CD4-positive, alpha-beta T cell treated with Interleukin-1 beta for 1 hour (primary cell): Measurements from ENCODE around the gene SLC2A4RG.

ENCODE experiments used
- DNase-seq, 2 donors: peaks; one replicate each; pipeline ENCODE4 v3.0.0-alpha.2; 2020 to 2022

SLC2A4RG gene

DNA sequence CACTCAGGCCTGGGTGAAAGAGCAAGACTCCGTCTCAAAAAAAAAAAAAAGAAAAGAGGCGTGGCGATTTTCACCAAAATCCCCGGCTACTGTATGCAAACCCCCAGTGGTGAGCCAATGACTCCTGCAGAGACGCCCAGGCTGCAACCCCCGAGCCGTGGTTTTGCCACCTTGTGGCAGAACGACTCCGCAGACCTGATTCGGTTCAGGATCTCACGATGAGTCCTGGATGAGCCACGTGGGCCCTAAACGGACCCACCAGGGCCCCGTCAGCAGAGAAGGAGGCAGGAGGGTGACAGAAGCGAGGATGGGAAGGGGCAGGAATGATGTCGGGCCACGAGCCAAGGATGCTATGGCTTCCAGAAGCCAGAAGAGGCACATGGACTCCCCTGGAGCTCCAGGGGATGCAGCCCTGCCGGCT lies 42.5 kb downstream of the SLC2A4RG start:
- DNase-seq = peak; percentile 84

- no peak for DNase-seq
These were observed 43.0 kb downstream of the SLC2A4RG start for GRCh38 chr20:63782521-63782971.

- DNase-seq = no peak
These were observed 44.4 kb downstream of the SLC2A4RG start for GRCh38 chr20:63783970-63784369.

- no peak for DNase-seq
These were observed 46.1 kb downstream of the SLC2A4RG start for GRCh38 chr20:63785691-63786131.

DNA sequence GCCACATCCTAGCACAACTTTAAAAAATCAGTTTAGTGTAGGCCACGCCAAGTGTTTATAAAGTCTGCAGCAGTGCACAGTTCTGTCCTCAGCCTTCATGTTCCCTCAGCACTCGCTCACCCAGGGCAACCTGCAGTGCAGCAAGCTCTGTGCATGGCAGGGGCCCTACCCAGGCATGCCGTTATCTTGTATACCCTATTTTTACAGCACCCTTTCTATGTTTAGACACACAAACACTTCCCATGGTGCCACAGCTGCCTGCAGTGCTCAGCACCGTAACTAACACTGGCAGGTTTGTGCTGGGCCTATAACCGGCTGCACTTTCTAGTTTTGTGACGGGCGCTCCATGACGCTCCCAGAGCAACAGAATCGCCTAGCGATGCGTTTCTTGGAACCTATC lies 47.7 kb downstream of the SLC2A4RG start:
- DNase-seq = no peak

DNA sequence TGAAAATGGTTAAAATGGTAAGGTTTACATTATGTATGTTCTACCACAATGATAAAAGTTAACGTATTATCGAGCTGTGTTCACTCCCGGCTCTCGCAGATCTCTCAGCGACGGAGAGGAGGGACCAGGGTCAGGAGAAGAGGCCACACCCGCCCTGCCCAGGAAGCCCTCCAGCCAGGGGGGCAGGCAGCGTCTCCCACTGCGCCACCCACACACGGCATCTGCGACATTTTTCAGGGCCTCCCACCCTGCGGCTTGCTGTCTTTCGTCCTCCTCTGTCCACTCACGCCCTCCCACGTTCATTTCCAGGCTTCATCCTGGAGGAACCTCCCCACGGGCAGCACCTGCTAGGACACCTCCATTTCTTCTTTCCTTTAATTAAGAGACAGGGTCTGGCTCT lies 48.2 kb downstream of the SLC2A4RG start:
- no peak for DNase-seq

- DNase-seq = no peak
These were observed 50.4 kb downstream of the SLC2A4RG start for GRCh38 chr20:63789836-63790571.

DNA sequence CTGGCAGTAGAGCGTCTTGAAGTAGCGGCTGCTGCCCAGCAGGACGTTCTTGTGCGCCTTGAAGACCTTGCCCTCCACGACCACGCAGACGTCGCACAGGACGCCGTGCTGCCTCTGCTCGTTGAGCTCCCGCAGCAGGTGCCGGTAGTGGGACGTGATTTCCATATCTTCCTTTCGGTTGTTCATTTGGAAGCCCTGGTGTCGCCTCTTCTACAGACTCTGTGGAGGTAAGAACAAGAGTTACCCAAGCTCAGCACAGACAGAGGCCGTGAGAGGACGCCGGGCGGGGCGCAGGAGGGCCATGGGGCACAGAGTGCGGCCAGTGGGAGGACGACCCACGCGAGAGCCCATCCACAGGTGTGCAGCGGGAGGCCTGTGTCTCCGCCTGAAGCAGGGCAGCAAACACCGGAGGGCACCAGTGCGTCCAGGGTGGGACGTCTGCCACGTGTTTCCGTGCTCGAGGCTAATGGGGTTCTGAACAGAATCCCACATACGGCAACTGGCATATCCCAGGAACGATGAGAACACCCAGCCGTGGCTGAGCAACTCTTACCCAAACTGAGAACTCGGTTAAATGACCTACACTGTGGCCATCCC lies 51.1 kb downstream of the SLC2A4RG start:
- DNase-seq = no peak

- no peak for DNase-seq
These were observed 52.1 kb downstream of the SLC2A4RG start for GRCh38 chr20:63791497-63792156.

GRCh38 chr20:63792866-63793265 lies 53.3 kb downstream of the SLC2A4RG start:
- DNase-seq = no peak
